ENCODE data around the gene CD276.

GRCh38 chr15:73708691-73709090 lies 24.5 kb downstream of the CD276 start:
- no peak for TF ChIP-seq CTCF (IDR thresholded peaks at IDR 0.05)
- no peak for TF ChIP-seq POLR2A (IDR thresholded peaks at IDR 0.05)
